ENCODE measurements around the gene SCNN1G. TPM values are rescaled to one million over a fixed set of nuclear protein-coding genes. Genes with fewer than 3 reads are reported as not detected.

The SCNN1G gene
- total and polyA plus RNA-seq, 8 donors: 0.60 to 8.9 (median 3.8) TPM

DNA sequence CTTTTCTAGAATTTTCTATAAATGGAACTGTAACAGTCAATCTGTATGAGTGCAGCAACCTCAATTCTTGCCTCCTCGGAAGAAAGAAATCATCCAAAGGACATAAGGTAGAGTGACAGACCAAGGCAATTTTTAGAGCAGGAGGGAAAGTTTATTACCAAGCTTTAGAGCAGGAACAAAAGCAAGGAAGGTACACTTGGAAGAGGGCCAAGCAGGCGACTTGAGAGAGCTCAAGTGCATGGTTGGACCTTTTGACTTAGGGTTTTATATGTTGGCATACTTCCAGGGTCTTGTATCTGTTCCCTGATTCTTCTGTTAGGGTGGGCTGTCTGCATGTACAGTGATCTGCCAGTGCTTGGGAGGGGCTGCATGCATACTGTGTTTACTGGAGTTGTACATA, 50.3 kb downstream of the SCNN1G start:
- FAIRE-seq: no peak
- Histone ChIP-seq H3K9me3 (no peaks in the 10 kb centered on the region), H3K27me3 (no peaks in the 10 kb centered on the region), H3K4me3 (no peak overlapping the region), H3K4me1 (no peaks in the 10 kb centered on the region), H3K36me3 (no peaks in the 10 kb centered on the region), H3K27ac (no peak overlapping the region)
- no peak for DNase-seq
- TF ChIP-seq, protein P1, sequence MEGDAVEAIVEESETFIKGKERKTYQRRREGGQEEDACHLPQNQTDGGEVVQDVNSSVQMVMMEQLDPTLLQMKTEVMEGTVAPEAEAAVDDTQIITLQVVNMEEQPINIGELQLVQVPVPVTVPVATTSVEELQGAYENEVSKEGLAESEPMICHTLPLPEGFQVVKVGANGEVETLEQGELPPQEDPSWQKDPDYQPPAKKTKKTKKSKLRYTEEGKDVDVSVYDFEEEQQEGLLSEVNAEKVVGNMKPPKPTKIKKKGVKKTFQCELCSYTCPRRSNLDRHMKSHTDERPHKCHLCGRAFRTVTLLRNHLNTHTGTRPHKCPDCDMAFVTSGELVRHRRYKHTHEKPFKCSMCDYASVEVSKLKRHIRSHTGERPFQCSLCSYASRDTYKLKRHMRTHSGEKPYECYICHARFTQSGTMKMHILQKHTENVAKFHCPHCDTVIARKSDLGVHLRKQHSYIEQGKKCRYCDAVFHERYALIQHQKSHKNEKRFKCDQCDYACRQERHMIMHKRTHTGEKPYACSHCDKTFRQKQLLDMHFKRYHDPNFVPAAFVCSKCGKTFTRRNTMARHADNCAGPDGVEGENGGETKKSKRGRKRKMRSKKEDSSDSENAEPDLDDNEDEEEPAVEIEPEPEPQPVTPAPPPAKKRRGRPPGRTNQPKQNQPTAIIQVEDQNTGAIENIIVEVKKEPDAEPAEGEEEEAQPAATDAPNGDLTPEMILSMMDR (IDR thresholded peaks at IDR 0.05): no peak
- no peak for ATAC-seq
- intact Hi-C loops (cut with DNase I): no loop called here
- whole genome bisulfite sequencing, 2 donors: 57 to 61% methylated on average over 2 of the region's 2 CpGs

- Histone ChIP-seq H3K27me3 (no peaks in the 10 kb centered on the region), H3K36me3 (no peaks in the 10 kb centered on the region), H3K27ac (no peak overlapping the region), H3K4me3 (no peak overlapping the region), H3K9me3 (no peaks in the 10 kb centered on the region), H3K4me1 (no peaks in the 10 kb centered on the region)
- TF ChIP-seq, protein P1 (IDR thresholded peaks at IDR 0.05): no peak
- intact Hi-C loops (cut with DNase I): no loop called here
- ATAC-seq (no peak), DNase-seq (no peak), FAIRE-seq (no peak)
- WGBS, 2 donors: 83 to 95% methylated on average over 4 of the region's 4 CpGs
Measured at GRCh38 chr16:23235176-23235575, 52.6 kb downstream of the SCNN1G start.

DNA sequence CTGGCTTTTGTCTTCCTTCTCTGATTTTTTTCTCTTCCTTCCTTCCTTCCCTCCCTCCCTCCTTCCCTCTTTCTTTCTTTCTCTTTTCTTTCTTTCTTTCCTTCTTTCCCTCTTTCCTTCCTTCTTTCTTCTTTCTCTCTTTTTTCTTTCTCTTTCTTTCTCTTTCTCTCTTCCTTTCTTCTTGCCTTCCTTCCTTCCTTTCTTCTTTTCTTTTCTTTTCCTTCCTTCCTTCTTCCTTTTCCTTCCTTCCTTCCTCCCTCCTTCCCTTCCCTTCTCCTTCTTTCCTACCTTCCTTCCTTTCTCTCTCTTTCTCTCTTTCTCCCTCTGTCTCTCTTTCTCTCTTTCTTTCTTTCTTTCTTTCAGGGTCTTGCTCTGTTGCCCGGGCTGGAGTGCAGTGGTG, 54.4 kb downstream of the SCNN1G start:
- intact Hi-C loops (cut with DNase I): no loop called here
- FAIRE-seq (no peak), DNase-seq (no peak)

DNA sequence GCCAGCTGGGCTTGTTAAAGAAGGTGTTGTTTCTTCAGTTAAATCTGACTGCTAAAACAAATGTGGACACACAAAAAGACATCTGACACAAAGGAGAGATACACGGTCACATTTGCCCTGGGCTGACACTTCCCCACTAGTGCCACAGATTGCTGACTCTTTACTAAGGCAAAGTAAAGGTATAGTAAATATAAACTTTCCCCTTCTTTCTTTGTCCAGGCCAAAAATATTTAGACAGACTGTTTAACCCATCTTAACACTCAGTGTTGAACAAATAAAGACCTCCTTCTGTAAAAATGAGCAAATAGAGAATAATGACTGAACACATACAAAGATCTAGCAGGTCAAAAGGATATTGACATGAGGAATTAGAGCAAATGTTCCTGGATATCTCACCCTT, 58.4 kb downstream of the SCNN1G start:
- Histone ChIP-seq H3K36me3 (no peaks in the 10 kb centered on the region), H3K9me3 (no peaks in the 10 kb centered on the region), H3K4me3 (no peak overlapping the region), H3K27me3 (no peaks in the 10 kb centered on the region), H3K4me1 (no peaks in the 10 kb centered on the region), H3K27ac (no peak overlapping the region)
- TF ChIP-seq, protein P1 (IDR thresholded peaks at IDR 0.05): no peak
- ATAC-seq: no peak
- FAIRE-seq: no peak
- intact Hi-C loops (cut with DNase I): no loop called here
- 46 to 70% methylated on average over 1 of the region's 1 CpG for WGBS, 2 donors
- no peak for DNase-seq

More for the DNA sequence above, 54.4 kb downstream of the SCNN1G start:
- Histone ChIP-seq H3K27me3 (no peaks in the 10 kb centered on the region), H3K9me3 (no peaks in the 10 kb centered on the region), H3K4me3 (no peak overlapping the region), H3K27ac (no peak overlapping the region), H3K4me1 (no peaks in the 10 kb centered on the region), H3K36me3 (no peaks in the 10 kb centered on the region)
- TF ChIP-seq, protein P1 (IDR thresholded peaks at IDR 0.05): no peak
- WGBS, 2 donors: 74 to 86% methylated on average over 1 of the region's 1 CpG
- no peak for ATAC-seq

GRCh38 chr16:23244122-23244521, 61.6 kb downstream of the SCNN1G start:
- no peak for FAIRE-seq
- TF ChIP-seq, protein P1 (IDR thresholded peaks at IDR 0.05): no peak
- H3K4me3 ChIP-seq: no peak overlapping the region
- H3K4me1 ChIP-seq: no peaks in the 10 kb centered on the region
- DNase-seq: no peak
- ATAC-seq: no peak
- H3K9me3 ChIP-seq: no peaks in the 10 kb centered on the region
- no peak overlapping the region for H3K27ac ChIP-seq
- no peaks in the 10 kb centered on the region for H3K27me3 ChIP-seq
- no peaks in the 10 kb centered on the region for H3K36me3 ChIP-seq
- intact Hi-C loops (cut with DNase I): no loop called here

Data from pancreas (tissue), 10 donors.